Neuronal stem cell (in vitro differentiated cells): ENCODE data around the gene FAM234B.

ENCODE experiments used
- DNase-seq: peaks from one replicate; pipeline ENCODE4 v3.0.0-alpha.2; 2013; ENCODE audit warnings: low spot score
- H2AFZ ChIP-seq: one replicate; pipeline ENCODE4 v1.6.1; 2013; ENCODE audit warnings: mild to moderate bottlenecking, low read length, inconsistent platforms
- H2AK5ac ChIP-seq: 2 replicates; pipeline ENCODE4 v1.6.1; 2013; ENCODE audit warnings: low read depth, mild to moderate bottlenecking, inconsistent platforms, low read length, moderate library complexity, mixed read lengths
- H2BK120ac ChIP-seq: 2 replicates; pipeline ENCODE4 v1.6.1; 2013; ENCODE audit warnings: low read depth, mild to moderate bottlenecking, inconsistent platforms, low read length, moderate library complexity, mixed read lengths
- H2BK12ac ChIP-seq: one replicate; pipeline ENCODE4 v1.6.1; 2013; ENCODE audit warnings: low read length, inconsistent platforms
- H2BK15ac ChIP-seq: 2 replicates; pipeline ENCODE4 v1.6.1; 2013; ENCODE audit warnings: mild to moderate bottlenecking, low read length, inconsistent platforms, mixed read lengths
- H2BK5ac ChIP-seq: one replicate; pipeline ENCODE4 v1.6.1; 2013; ENCODE audit warnings: inconsistent platforms, mild to moderate bottlenecking, low read length, moderate library complexity
- H3K14ac ChIP-seq: one replicate; pipeline ENCODE4 v1.6.1; 2013; ENCODE audit warnings: low read length, inconsistent platforms
- H3K18ac ChIP-seq: 2 replicates; pipeline ENCODE4 v1.6.1; 2013; ENCODE audit warnings: low read length, inconsistent platforms
- H3K23ac ChIP-seq: 2 replicates; pipeline ENCODE4 v1.6.1; 2013; ENCODE audit warnings: low read depth, mild to moderate bottlenecking, mixed read lengths, low read length, inconsistent platforms; ENCODE audit not compliant: poor library complexity
- H3K27ac ChIP-seq: replicated peaks from 3 replicates; pipeline ENCODE4 v1.5.1; 2013; ENCODE audit warnings: low read length, inconsistent platforms
- H3K27me3 ChIP-seq, 3 experiments: 2 replicates each; pipeline ENCODE4 v1.6.1; 2013; ENCODE audit warnings: low read length in 3 of 3, mild to moderate bottlenecking in 2 of 3, inconsistent platforms in 1 of 3, low read depth in 1 of 3, mixed read lengths in 1 of 3, moderate library complexity in 1 of 3; ENCODE audit not compliant: control insufficient read depth in 3 of 3, insufficient read depth in 3 of 3
- H3K36me3 ChIP-seq, 2 donors: replicated peaks in 1 of 2; 2 replicates each; pipeline ENCODE4 v1.6.1; 2013; ENCODE audit warnings: low read length in 2 of 2; ENCODE audit not compliant: control insufficient read depth in 2 of 2, insufficient read depth in 2 of 2
- H3K4ac ChIP-seq: 2 replicates; pipeline ENCODE4 v1.6.1; 2013; ENCODE audit warnings: inconsistent platforms, mild to moderate bottlenecking, low read length, moderate library complexity
- H3K4me1 ChIP-seq, 2 donors: 1 replicate in 1 of 2; 2 replicates in 1 of 2; pipeline ENCODE4 v1.6.1; 2013; ENCODE audit warnings: low read length in 2 of 2, low read depth in 1 of 2; ENCODE audit not compliant: control insufficient read depth in 2 of 2, insufficient read depth in 1 of 2
- H3K4me2 ChIP-seq: one replicate; pipeline ENCODE4 v1.6.1; 2013; ENCODE audit warnings: mild to moderate bottlenecking, low read length, inconsistent platforms; ENCODE audit not compliant: insufficient read depth, poor library complexity, severe bottlenecking
- H3K4me3 ChIP-seq, 2 donors: 2 replicates each; pipeline ENCODE4 v1.5.1; 2013; ENCODE audit warnings: low read length in 2 of 2, mild to moderate bottlenecking in 2 of 2, inconsistent platforms in 1 of 2, moderate library complexity in 1 of 2
- H3K79me1 ChIP-seq: one replicate; pipeline ENCODE4 v1.6.1; 2013; ENCODE audit warnings: low read depth, mild to moderate bottlenecking, inconsistent platforms, low read length, moderate library complexity
- H3K9ac ChIP-seq: one replicate; pipeline ENCODE4 v1.6.1; 2013; ENCODE audit warnings: mild to moderate bottlenecking, low read depth, low read length, inconsistent platforms; ENCODE audit not compliant: poor library complexity
- H3K9me3 ChIP-seq, 2 donors: replicated peaks in 1 of 2; 2 replicates each; pipeline versions ENCODE3 to v1.6.1; 2013; ENCODE audit warnings: low read length in 2 of 2, mild to moderate bottlenecking in 2 of 2, inconsistent platforms in 1 of 2, low read depth in 1 of 2, mixed read lengths in 1 of 2, moderate library complexity in 1 of 2; ENCODE audit not compliant: control insufficient read depth in 2 of 2, insufficient read depth in 1 of 2
- H4K8ac ChIP-seq: one replicate; pipeline ENCODE4 v1.6.1; 2013; ENCODE audit warnings: low read depth, mild to moderate bottlenecking, inconsistent platforms, low read length, moderate library complexity
- H4K91ac ChIP-seq: one replicate; pipeline ENCODE4 v1.6.1; 2013; ENCODE audit warnings: low read length, low read depth, mild to moderate bottlenecking, inconsistent platforms; ENCODE audit not compliant: poor library complexity
- WGBS, 2 donors: extraction: QIAGEN DNeasy Blood & Tissue Kit; methylation state at CpG; one replicate each; pipeline ENCODE4 v1.1.7; 2013; ENCODE audit warnings: missing lambda C conversion rate in 2 of 2, mixed read lengths in 1 of 2; ENCODE audit not compliant: insufficient read length in 2 of 2, insufficient replicate concordance in 1 of 2; ENCODE audit errors: extremely low coverage in 2 of 2; 5-methylcytosine and 5-hydroxymethylcytosine counted together

FAM234B gene

DNA sequence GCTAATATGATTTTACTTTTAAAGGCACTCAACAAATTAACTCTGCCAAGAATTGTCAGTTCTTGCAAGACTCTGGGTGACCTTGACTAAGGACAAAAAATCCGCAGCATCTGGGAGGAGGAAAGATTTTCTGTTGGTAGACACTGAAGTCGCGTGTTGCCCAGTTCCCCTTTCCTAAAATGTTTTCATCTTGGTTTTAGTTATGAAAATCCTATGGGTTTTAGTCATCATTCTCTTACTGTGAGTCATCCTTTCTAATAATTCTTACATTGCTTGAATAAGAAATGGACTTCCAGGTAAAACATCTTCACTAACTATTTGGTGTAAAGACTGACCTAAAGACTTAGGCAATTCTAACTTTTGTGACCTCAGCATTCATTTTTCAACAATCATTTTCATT lies 50.2 kb downstream of the FAM234B start:
- no peak overlapping the region for H3K14ac ChIP-seq
- H2AFZ ChIP-seq: no peak overlapping the region
- H3K36me3 ChIP-seq: no peaks in the 10 kb centered on the region
- no peak overlapping the region for H2BK120ac ChIP-seq
- H3K27me3 ChIP-seq: no peaks in the 10 kb centered on the region
- no peak overlapping the region for H3K4me2 ChIP-seq
- no CpG with 5 or more reads among the region's 3 CpGs for WGBS, 2 donors
- no peak overlapping the region for H3K4ac ChIP-seq
- H3K4me1 ChIP-seq: peaks cover 8 to 17% of the 10 kb centered on the region in 2 donors
- H2BK12ac ChIP-seq: no peak overlapping the region
- no peak overlapping the region for H4K91ac ChIP-seq
- no peak for DNase-seq
- no peak overlapping the region for H2AK5ac ChIP-seq
- no peaks in the 10 kb centered on the region for H3K79me1 ChIP-seq
- H3K27ac ChIP-seq: no peak overlapping the region
- H3K4me3 ChIP-seq: no peak overlapping the region
- H4K8ac ChIP-seq: no peak overlapping the region
- no peak overlapping the region for H3K23ac ChIP-seq
- no peak overlapping the region for H3K18ac ChIP-seq
- no peak overlapping the region for H2BK15ac ChIP-seq
- no peak overlapping the region for H2BK5ac ChIP-seq
- H3K9ac ChIP-seq: no peak overlapping the region
- peaks cover 0 to 2% of the 10 kb centered on the region in 2 donors for H3K9me3 ChIP-seq

DNA sequence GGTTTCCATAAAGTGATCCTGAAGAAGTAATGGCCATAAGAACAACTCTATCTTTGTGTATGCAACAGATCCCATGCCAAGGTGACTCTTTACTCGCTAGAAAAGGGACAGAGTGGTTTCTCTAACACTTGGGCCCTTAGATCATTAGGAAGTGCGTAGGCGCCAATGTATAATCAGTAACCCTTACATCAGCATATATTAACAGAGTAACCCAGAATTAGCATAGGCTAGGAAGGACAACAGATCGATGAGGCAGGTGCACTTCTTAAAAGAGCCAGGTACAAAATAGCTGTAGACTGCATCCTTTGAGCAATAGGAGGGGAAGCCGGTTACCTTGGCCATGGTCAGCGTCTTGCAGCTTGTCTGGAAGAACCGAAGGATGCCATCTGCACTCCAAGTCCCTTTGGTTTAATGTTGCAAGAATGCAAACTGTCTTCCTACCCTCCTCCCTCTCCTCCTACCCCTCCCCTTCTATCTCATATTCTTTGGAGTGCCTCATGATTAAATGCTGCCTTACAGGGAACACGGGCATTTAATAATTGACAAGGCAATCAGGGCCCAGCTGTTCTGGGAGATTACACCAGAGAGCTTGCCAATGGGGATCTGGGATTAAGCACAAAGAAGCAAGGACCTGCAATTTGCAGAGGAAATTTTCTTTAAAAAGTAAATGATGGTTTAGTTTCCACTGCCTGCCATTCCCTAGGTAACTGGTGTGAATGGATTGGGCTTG lies 51.2 kb downstream of the FAM234B start:
- H3K4me1 ChIP-seq: peaks cover 15 to 26% of the 10 kb centered on the region in 2 donors
- H2BK15ac ChIP-seq: no peak overlapping the region
- no peaks in the 10 kb centered on the region for H3K36me3 ChIP-seq
- H3K23ac ChIP-seq: no peak overlapping the region
- no peak overlapping the region for H2AFZ ChIP-seq
- H3K27ac ChIP-seq: no peak overlapping the region
- H2BK120ac ChIP-seq: no peak overlapping the region
- H3K79me1 ChIP-seq: no peaks in the 10 kb centered on the region
- H3K27me3 ChIP-seq: no peaks in the 10 kb centered on the region
- no peak overlapping the region for H3K14ac ChIP-seq
- WGBS, 2 donors: no CpG with 5 or more reads among the region's 8 CpGs
- no peak overlapping the region for H3K4ac ChIP-seq
- DNase-seq: no peak
- H4K91ac ChIP-seq: no peak overlapping the region
- peaks cover 0 to 2% of the 10 kb centered on the region in 2 donors for H3K9me3 ChIP-seq
- H3K4me2 ChIP-seq: no peak overlapping the region
- no peak overlapping the region for H2BK12ac ChIP-seq
- no peak overlapping the region for H2BK5ac ChIP-seq
- no peak overlapping the region for H4K8ac ChIP-seq
- H3K18ac ChIP-seq: no peak overlapping the region
- H3K9ac ChIP-seq: no peak overlapping the region
- no peak overlapping the region for H2AK5ac ChIP-seq
- no peak overlapping the region for H3K4me3 ChIP-seq

DNA sequence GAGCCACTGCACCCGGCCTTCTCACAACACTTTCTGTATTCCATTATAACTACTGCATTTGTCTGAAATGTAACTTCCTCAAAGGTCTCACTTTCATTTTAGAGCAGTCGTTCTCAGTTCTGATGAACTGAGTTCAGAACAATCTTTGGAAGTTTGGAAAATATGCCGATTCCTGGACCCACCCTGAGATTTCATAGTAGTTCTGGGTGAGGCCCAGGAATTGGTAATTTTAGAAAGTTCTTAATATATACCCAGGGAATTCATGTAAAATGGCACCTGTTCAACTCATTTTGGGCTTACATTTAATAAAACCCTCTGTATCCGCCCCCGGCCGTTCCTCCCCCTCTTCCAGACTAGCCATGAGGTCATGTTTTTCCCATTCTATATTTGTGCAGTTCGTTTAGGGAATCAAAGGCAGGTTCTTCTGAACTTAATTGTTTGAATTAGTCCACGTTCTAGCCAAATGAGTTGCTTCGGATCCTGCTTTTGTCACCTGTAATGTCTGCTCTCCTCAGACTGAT lies 53.4 kb downstream of the FAM234B start:
- Histone ChIP-seq H2AFZ (peak overlapping the region; percentile 58), H3K23ac (no peak overlapping the region), H3K4me1 (peaks cover 25 to 38% of the 10 kb centered on the region in 2 donors), H3K4me3 (no peak overlapping the region), H4K8ac (no peak overlapping the region), H3K4ac (no peak overlapping the region), H3K14ac (no peak overlapping the region), H3K27me3 (no peaks in the 10 kb centered on the region), H3K18ac (no peak overlapping the region), H2BK15ac (no peak overlapping the region), H3K4me2 (no peak overlapping the region), H4K91ac (no peak overlapping the region), H3K9ac (no peak overlapping the region), H3K27ac (no peak overlapping the region), H2BK12ac (no peak overlapping the region), H3K79me1 (no peaks in the 10 kb centered on the region), H2BK5ac (no peak overlapping the region), H3K9me3 (no peaks in the 10 kb centered on the region), H2BK120ac (no peak overlapping the region), H2AK5ac (no peak overlapping the region), H3K36me3 (no peaks in the 10 kb centered on the region)
- DNase-seq: no peak
- no CpG with 5 or more reads among the region's 9 CpGs for WGBS, 2 donors

DNA sequence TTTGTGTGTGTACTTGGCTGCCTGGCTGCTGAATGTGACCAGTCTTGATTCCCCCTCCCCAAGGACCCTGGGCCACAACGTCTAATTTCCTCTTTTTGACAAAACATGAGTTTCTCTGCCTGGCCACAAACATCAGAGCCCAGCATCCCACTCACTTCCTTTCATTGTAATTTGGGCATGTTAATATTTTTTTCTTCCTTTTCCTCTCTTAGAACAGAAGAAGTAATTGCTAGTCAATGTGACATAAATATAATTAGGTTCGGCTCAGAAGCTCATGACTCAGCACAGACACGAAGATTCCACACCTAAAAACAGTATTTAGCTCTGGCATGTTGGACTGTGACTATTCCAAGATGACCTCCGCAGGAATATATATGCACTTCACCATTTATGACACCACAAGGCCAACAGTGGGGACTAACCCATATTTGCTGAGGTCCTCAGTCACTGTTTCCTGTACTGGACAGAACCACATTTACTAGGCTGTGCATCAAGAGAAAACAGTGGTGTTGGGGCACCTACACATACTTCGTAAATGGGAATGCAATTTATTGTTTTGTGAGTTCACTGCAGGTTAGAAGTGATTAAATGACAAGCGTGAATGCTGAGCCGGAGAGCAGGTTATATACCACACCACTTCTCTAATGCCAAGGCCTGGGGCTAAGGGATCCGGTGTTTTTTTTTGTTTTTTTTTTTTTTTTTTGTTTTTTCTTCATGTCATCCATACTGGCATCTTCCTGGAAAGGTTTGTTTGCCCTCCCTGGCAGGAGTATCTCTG lies 55.1 kb downstream of the FAM234B start:
- H4K91ac ChIP-seq: no peak overlapping the region
- H3K4ac ChIP-seq: no peak overlapping the region
- peaks cover 27 to 32% of the 10 kb centered on the region in 2 donors for H3K4me1 ChIP-seq
- DNase-seq: no peak
- H2AFZ ChIP-seq: peak overlapping the region; percentile 58
- no peak overlapping the region for H2BK12ac ChIP-seq
- no peak overlapping the region for H2BK15ac ChIP-seq
- H4K8ac ChIP-seq: no peak overlapping the region
- H3K14ac ChIP-seq: no peak overlapping the region
- H3K9me3 ChIP-seq: no peaks in the 10 kb centered on the region
- no peak overlapping the region for H3K27ac ChIP-seq
- no peak overlapping the region for H3K4me2 ChIP-seq
- no peak overlapping the region for H2AK5ac ChIP-seq
- H3K79me1 ChIP-seq: no peaks in the 10 kb centered on the region
- H3K36me3 ChIP-seq: no peaks in the 10 kb centered on the region
- H3K4me3 ChIP-seq: no peak overlapping the region
- no peak overlapping the region for H3K23ac ChIP-seq
- H3K9ac ChIP-seq: no peak overlapping the region
- H2BK5ac ChIP-seq: no peak overlapping the region
- no peak overlapping the region for H3K18ac ChIP-seq
- H3K27me3 ChIP-seq: no peaks in the 10 kb centered on the region
- WGBS, 2 donors: no CpG with 5 or more reads among the region's 8 CpGs
- no peak overlapping the region for H2BK120ac ChIP-seq
